ENCODE measurements around the gene H1-8.

The H1-8 gene

DNA sequence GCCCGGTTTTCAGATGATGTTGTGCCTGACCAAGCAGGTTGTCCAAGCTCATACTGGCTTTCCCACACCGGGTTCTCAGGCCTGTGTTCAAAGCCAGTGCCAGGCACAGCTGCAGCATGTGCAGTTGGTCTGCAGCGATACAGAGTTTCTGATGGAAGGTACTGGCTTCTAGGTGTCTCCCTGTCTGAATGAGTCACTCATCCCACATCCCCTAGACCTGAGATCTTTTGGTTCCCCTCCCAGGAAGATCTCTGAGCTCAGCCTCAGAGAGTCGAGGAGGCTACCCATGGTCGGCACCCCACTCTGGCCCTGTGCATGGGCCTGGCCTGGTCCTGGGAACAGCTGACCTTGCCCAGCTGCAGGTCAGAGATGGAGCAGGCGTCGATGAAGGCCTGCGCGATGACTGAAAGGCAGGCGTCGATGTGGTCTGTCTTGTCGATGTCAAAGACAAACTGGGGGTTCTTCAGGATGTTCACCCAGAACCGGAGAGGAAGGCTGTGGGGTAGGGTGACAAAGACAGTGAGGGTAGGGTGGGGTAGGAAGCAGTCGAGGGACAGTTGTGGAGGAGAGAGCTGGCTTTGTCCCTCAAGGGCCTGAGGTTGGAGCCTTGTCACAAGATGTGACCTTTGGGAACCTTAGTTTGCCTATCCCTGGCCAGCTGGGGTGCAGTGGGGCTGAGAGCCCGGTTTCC lies 15.3 kb downstream of the H1-8 start:
- Histone ChIP-seq H2AFZ (no peak overlapping the region), H3K9ac (no peak overlapping the region), H3K4me2 (ENCODE audit: low read length) (no peak overlapping the region), H3K79me2 (no peaks in the 10 kb centered on the region), H3K9me3 (ENCODE audit: control insufficient read depth, low read length) (no peaks in the 10 kb centered on the region), H3K36me3 (ENCODE audit: control insufficient read depth, insufficient read depth, low read length) (no peaks in the 10 kb centered on the region), H3K27me3 (ENCODE audit: control insufficient read depth, insufficient read depth, low read length) (no peaks in the 10 kb centered on the region), H3K27ac (no peak overlapping the region), H3K4me3 (ENCODE audit: low read depth, low read length) (no peak overlapping the region), H3K4me1 (no peaks in the 10 kb centered on the region)
- TF ChIP-seq, protein P1, sequence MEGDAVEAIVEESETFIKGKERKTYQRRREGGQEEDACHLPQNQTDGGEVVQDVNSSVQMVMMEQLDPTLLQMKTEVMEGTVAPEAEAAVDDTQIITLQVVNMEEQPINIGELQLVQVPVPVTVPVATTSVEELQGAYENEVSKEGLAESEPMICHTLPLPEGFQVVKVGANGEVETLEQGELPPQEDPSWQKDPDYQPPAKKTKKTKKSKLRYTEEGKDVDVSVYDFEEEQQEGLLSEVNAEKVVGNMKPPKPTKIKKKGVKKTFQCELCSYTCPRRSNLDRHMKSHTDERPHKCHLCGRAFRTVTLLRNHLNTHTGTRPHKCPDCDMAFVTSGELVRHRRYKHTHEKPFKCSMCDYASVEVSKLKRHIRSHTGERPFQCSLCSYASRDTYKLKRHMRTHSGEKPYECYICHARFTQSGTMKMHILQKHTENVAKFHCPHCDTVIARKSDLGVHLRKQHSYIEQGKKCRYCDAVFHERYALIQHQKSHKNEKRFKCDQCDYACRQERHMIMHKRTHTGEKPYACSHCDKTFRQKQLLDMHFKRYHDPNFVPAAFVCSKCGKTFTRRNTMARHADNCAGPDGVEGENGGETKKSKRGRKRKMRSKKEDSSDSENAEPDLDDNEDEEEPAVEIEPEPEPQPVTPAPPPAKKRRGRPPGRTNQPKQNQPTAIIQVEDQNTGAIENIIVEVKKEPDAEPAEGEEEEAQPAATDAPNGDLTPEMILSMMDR (IDR thresholded peaks at IDR 0.05) = no peak

DNA sequence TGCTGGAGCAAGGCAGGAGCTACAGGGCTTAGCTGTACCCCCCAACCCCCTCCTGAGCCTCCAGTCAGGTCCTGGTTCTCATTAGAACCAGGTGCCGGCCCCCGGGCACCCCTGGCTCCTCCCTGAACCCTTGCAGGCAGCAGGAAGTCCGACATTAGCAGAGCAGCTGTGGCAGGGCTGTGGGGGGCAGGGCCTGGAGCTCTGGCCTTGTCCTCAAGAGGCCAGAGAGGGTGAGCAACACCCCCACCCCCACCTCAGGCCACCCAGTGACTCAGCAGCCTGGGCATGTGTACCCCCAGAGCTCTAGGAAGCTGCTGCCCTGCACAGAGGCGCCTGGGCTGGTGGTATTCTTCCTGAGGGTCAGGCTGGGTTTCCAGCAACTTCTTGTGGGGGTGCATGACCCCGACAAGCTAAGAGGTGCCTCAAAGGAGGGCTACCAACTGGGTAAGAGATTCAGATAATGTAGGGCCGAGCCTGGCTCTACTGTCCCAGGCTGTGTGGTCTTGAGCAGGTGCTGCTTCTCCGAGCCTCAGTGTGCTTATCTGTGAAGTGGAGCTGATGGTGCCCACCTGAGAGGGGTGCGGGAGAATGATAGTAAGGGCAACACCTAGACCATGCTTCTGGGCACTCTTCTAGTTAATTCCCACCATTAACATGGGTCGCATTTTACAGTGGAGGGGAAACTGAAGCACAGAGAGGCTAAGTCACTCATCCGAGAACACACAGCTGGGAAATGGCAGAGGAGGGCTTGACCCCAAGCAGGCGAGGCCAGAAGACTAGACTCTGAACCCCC lies 16.0 kb downstream of the H1-8 start:
- Histone ChIP-seq H3K4me1 (no peaks in the 10 kb centered on the region), H3K27me3 (ENCODE audit: control insufficient read depth, insufficient read depth, low read length) (no peaks in the 10 kb centered on the region), H3K4me3 (ENCODE audit: low read depth, low read length) (no peak overlapping the region), H3K4me2 (ENCODE audit: low read length) (no peak overlapping the region), H3K79me2 (no peaks in the 10 kb centered on the region), H3K9ac (no peak overlapping the region), H3K9me3 (ENCODE audit: control insufficient read depth, low read length) (no peaks in the 10 kb centered on the region), H2AFZ (no peak overlapping the region), H3K27ac (no peak overlapping the region), H3K36me3 (ENCODE audit: control insufficient read depth, insufficient read depth, low read length) (no peaks in the 10 kb centered on the region)
- TF ChIP-seq, protein P1 (IDR thresholded peaks at IDR 0.05) = no peak

DNA sequence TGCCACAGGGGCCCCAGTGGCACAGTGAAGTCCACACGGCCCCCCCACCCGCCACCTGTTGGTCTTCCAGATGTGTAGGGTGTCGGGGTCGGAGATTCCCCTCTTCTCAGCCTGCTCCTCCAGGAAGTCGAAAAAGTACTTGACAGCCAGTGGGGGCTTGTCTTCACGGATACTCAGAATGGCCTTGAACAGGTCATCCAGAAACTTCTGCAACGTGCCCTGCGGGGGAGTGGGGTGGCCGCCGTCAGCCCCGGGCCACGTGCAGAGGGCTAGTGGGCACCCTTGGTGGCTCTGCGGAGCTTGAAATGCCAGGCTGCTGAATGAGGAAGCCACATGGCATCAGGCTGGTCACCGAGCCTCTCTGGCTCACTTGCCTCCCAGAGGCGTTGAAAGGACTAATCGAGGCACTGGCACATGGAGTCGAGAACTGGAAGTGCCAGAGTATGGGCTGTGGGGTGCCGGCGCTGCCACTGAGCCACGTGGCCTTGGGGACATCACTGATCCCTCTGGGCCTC lies 16.6 kb downstream of the H1-8 start:
- H3K4me1 ChIP-seq = no peaks in the 10 kb centered on the region

DNA sequence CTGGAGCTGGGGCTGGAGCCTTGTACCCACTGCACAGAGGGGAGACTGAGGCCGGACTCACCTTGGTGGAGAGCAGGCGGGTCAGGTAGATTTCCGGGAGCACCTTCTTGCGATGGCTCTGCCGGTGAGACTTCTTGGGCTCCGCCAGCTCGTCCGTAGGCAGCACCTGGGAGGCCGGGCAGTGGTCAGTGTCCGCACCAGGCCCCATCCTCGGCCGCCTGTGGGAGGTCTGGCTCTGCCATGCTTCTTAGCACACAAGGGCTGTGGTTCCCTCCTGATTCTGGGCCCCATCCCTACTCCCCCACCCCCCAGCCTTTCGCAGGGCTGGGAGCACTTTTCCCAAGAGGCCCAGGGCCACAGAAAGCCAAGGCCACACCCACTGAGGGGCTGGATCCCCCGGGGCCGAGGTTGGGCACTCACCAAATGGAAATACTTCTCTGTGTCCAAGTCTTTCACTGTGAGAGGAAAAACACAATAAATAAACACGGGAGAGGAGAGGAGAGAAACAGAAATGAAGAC lies 17.4 kb downstream of the H1-8 start:
- no peak overlapping the region for H3K4me2 ChIP-seq (ENCODE audit: low read length)
- H3K4me1 ChIP-seq = no peaks in the 10 kb centered on the region
- H3K4me3 ChIP-seq (ENCODE audit: low read depth, low read length) = no peak overlapping the region
- H3K79me2 ChIP-seq = no peaks in the 10 kb centered on the region
- H3K27ac ChIP-seq = peak overlapping the region; percentile 29
- H2AFZ ChIP-seq = no peak overlapping the region
- H3K27me3 ChIP-seq (ENCODE audit: control insufficient read depth, insufficient read depth, low read length) = no peaks in the 10 kb centered on the region
- TF ChIP-seq, protein P1 (IDR thresholded peaks at IDR 0.05) = no peak
- H3K9ac ChIP-seq = no peak overlapping the region
- no peaks in the 10 kb centered on the region for H3K36me3 ChIP-seq (ENCODE audit: control insufficient read depth, insufficient read depth, low read length)
- H3K9me3 ChIP-seq (ENCODE audit: control insufficient read depth, low read length) = no peaks in the 10 kb centered on the region

More for the DNA sequence above, 16.6 kb downstream of the H1-8 start:
- TF ChIP-seq, protein P1 (IDR thresholded peaks at IDR 0.05) = no peak
- no peaks in the 10 kb centered on the region for H3K9me3 ChIP-seq (ENCODE audit: control insufficient read depth, low read length)
- H3K27me3 ChIP-seq (ENCODE audit: control insufficient read depth, insufficient read depth, low read length) = no peaks in the 10 kb centered on the region
- H3K27ac ChIP-seq = no peak overlapping the region
- H3K4me2 ChIP-seq (ENCODE audit: low read length) = no peak overlapping the region
- no peak overlapping the region for H2AFZ ChIP-seq
- no peak overlapping the region for H3K9ac ChIP-seq
- no peak overlapping the region for H3K4me3 ChIP-seq (ENCODE audit: low read depth, low read length)
- no peaks in the 10 kb centered on the region for H3K79me2 ChIP-seq
- H3K36me3 ChIP-seq (ENCODE audit: control insufficient read depth, insufficient read depth, low read length) = no peaks in the 10 kb centered on the region
